GM21825 (cell line): ENCODE measurements around the gene ANGPTL3.
"Not testable (repeated sequence)": the region's sequence is repeated elsewhere in the genome, so short reads cannot be mapped to it uniquely, and the experiment has no call there.

ENCODE experiments used
- ATAC-seq: cut with Tn5 transposase; IDR thresholded peaks from one replicate; pipeline ENCODE4 v1.9.1; 2021; ENCODE audit warnings: mild to moderate bottlenecking, moderate library complexity; ENCODE audit not compliant: unreplicated experiment

ANGPTL3 gene

DNA sequence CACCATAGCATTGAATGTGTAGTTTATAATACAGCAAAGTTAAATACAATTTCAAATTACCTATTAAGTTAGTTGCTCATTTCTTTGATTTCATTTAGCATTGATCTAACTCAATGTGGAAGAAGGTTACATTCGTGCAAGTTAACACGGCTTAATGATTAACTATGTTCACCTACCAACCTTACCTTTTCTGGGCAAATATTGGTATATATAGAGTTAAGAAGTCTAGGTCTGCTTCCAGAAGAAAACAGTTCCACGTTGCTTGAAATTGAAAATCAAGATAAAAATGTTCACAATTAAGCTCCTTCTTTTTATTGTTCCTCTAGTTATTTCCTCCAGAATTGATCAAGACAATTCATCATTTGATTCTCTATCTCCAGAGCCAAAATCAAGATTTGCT is at the start of gene ANGPTL3:
Gene ANGPTL3 (plus strand): TSS at position 240 of the 400 bp plus-strand sequence. CDS start 47 bp downstream, at position 287.
- no peak for ATAC-seq

DNA sequence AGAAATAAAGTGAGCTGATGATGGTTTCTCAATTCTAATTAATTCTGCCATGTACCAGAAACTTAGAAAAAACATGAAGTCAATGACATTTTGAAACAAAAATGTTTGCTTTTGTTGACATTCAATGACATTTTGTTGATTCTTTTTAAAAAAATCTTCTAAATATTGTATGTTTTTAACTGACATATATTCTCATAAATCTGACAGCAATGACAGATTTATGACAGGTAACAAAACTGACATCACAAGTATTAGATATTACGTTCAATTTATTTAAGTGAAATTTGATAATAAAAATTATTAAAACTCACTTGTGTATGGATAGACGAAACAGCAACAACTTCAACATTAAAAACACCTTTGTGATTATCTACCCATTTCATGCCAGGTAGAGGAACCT is 36.0 kb upstream of the ANGPTL3 start:
- ATAC-seq: no peak

DNA sequence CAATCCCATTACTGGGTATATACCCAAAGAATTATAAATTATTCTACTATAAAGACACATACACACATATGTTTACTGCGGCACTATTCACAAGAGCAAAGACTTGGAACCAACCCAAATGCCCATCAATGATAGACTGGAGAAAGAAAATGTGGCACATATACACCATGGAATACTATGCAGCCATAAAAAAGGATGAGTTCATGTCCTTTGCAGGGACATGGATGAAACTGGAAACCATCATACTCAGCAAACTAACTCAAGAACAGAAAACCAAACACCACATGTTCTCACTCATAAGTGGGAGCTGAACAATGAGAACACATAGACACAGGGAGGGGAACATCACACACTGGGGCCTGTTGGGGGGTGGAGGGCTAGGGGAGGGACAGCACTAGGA is 30.1 kb upstream of the ANGPTL3 start:
- not testable (repeated sequence) for ATAC-seq

DNA sequence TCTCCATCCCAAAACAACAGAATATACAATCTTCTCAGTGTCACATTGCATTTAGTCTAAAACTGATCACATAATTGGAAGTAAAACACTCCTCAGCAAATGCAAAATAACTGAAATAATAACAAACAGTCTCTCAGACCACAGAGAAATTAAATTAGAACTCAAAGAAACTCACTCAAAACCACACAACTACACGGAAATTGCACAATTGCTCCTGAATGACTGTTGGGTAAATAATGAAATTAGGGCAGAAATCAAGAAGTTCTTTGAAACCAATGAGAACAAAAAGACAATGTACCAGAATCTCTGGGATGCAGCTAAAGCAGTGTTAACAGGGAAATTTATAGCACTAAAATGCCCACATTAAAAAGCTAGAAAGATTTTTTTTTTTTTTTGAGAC is 29.4 kb upstream of the ANGPTL3 start:
- not testable (repeated sequence) for ATAC-seq

GRCh38 chr1:62571517-62571916 is 25.8 kb upstream of the ANGPTL3 start:
- not testable (repeated sequence) for ATAC-seq

DNA sequence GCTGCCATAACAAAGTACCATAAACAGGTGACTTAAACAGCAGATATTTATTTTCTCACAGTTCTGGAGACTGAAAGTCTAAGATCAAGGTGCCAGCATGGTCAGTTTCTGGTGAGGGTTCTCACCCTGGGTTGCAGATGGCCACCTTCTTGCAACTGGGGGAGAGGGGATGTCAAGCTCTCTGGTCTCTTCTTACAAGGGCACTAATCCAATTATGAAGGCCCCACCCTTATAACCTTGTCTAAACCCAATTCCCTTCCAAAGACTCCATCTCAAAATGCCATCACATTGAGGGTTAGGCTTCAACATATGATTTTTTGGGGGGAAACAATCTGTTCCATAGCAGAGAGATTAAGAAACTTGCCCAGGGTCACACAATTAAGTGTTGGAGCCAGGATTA is 24.8 kb upstream of the ANGPTL3 start:
- no peak for ATAC-seq

DNA sequence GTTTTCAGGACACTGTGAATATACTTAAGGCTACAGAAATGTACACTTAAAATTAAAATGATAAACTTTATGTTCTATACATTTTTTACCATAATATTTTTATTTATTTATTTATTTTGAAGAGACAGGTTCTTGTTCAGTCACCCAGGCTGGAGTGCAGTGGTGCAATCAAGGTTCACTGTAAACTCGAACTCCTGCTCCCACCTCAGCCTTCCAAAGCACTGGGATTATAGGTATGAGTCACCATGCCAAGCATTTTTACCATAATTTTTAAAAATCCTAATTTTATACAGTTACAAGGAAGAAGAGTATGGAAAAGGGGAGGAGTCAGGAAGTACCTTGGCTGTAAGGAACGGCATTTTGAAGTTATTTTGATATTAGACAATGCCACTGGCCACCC is 23.6 kb upstream of the ANGPTL3 start:
- ATAC-seq: no peak

DNA sequence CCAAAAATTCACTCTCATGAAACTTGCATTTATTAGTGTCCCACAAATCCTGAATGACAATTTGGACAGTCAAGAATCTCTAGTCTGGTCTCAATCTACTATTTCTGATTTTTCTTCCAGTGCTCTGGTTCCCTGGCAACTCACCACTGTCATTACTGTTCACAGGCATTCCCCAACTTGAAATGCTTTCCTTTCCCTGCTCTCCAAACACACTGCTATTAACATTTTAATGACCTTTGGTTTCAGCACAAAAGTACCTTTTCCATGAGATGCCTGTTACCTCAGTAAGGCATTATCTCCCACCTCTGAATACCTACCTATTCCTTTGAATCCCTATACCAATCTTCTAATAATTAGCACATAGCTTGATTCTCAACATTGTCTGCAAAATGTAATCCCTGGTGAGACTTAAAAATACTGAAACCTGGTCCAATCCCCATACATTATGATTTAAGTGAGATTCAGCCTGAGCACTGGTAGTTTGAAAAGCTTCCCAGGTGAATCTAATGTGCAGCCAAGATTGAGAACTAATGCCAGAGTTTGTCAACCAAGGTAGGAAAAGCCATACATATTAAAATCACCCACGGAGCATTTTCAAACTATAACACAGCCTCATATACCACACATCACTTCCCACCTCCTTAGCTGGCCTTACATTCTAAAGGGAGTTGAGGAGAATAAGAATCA is 11.7 kb upstream of the ANGPTL3 start:
- ATAC-seq: no peak

DNA sequence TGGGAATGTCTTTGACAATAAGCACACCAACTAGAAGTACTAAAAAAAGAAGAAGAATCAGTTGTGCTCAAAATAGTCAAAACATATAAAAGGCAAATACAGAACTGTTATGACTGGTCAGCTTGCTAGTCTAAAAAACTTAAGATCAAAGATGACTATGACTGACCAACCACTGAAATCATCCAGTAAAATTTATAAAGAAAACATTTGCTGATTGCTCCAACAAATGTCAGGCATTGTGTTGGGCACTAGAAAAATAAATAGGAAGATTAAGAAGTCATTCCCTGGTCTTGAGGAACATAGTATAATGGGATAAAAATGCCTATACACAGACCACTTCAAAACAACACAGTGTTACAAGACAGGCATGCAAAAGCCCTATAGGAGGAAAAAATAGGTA is 9.3 kb upstream of the ANGPTL3 start:
- no peak for ATAC-seq

DNA sequence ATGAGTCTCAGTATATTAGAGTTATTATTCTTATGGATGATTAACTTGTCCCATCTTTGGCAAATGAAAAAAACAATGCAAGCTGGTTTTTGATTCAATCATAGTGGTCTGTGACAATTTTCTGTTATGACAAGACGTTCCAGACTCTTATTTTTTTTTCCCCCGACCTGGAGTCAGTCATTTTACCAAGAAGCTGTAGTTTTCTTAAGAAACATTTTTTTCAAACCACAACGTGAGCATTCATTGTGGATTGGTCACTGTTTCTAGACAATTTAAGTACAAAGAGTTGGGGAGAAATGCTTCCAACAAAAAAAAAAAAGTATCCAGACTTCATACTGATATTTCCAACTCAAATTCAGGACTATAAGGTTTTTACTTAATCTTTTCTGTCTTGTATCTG is 8.0 kb upstream of the ANGPTL3 start:
- no peak for ATAC-seq

GRCh38 chr1:62590255-62590969 is 6.9 kb upstream of the ANGPTL3 start:
- ATAC-seq: no peak

DNA sequence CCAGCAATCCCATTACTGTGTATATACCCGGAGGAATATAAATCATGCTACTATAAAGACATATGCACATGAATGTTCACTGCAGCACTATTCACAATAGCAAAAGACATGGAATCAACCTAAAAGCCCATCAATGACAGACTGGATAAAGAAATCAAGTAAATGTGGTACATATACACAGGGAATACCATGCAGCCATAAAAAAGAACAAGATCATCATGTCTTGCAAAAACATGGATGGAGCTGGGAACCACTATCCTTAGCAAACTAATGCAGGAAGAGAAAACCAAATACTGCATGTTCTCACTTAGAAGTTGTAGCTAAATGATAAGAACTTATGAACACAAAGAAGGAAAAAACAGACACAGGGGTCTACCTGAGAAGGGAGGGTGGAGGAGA is 6.4 kb upstream of the ANGPTL3 start:
- no peak for ATAC-seq

GRCh38 chr1:62593825-62594394 is 3.4 kb upstream of the ANGPTL3 start:
- ATAC-seq: no peak

- ATAC-seq: no peak
Measured at GRCh38 chr1:62595647-62596046, 1.7 kb upstream of the ANGPTL3 start.

- no peak for ATAC-seq
Measured at GRCh38 chr1:62599044-62599443, 1.7 kb downstream of the ANGPTL3 start.

GRCh38 chr1:62601457-62601856 is 4.1 kb downstream of the ANGPTL3 start:
- no peak for ATAC-seq

- no peak for ATAC-seq
Measured at GRCh38 chr1:62608905-62609304, 11.6 kb downstream of the ANGPTL3 start.

- ATAC-seq: not testable (repeated sequence)
Measured at GRCh38 chr1:62610588-62610987, 13.3 kb downstream of the ANGPTL3 start.

GRCh38 chr1:62612770-62613169 is 15.4 kb downstream of the ANGPTL3 start:
- no peak for ATAC-seq

GRCh38 chr1:62613325-62613727 is 16.0 kb downstream of the ANGPTL3 start:
- peak; percentile 95 for ATAC-seq

DNA sequence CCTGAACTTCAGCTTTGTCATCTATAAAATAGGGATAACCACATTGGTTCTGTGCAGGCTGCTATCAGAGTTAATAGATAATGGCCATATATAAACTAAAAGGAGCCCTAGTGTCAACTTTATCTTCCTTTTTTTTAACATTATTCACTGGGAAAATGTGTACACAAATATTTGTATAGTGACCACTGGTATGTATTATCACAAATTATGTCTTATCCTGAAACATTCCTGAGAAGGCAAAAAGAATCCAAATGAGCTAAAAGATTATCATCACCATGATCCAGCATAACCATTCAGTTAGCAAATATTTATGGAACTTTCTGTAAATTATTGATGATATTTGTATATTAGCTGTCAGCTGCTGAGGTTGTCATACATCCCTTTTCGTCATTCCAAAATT is 16.6 kb downstream of the ANGPTL3 start:
- no peak for ATAC-seq

GRCh38 chr1:62621907-62622306 is 24.6 kb downstream of the ANGPTL3 start:
- peak; percentile 93 for ATAC-seq
